AG04449 (cell line): ENCODE measurements around the gene FOXA1.

Source experiments
- CTCF ChIA-PET: fragments of 350-600 bp; formaldehyde crosslinking; extraction: SDS; loops from one replicate; lab custom pipeline; 2021; ENCODE audit warnings: antibody characterized with exemption; lab: Yijun Ruan, JAX
- POLR2A ChIA-PET: fragments of 400-600, 350-600 bp; formaldehyde crosslinking; extraction: SDS; loops from one replicate; lab custom pipeline; 2020; ENCODE audit warnings: antibody characterized with exemption, inconsistent platforms; lab: Yijun Ruan, JAX
- DNase-seq: peaks from one replicate; pipeline ENCODE4 v3.0.0-alpha.2; 2010; ENCODE audit warnings: low read depth, low spot score
- H3K4me3 ChIP-seq: 2 replicates; pipeline ENCODE4 v1.5.1; 2011; ENCODE audit warnings: low read depth, mild to moderate bottlenecking, control low read depth, low read length
- TF ChIP-seq, protein P1 (sequence below): IDR thresholded peaks from one replicate; pipeline ENCODE4 v1.5.1; 2011; ENCODE audit warnings: mild to moderate bottlenecking, moderate library complexity, low read length, control low read depth, inconsistent platforms; ENCODE audit not compliant: insufficient read depth; ENCODE audit errors: missing control alignments

FOXA1 gene

GRCh38 chr14:37584211-37585100 lies 10.6 kb downstream of the FOXA1 start:
- ChIA-PET CTCF (interaction anchor here (1.0 to 1.6 kb wide), 2 partner anchors 9 to 347 kb away, joined by 4 to 7 read pairs; no protein-coding TSS in a partner anchor), POLR2A (no interaction called here)
- no peak for DNase-seq
- no peak overlapping the region for H3K4me3 ChIP-seq
- TF ChIP-seq, protein P1, sequence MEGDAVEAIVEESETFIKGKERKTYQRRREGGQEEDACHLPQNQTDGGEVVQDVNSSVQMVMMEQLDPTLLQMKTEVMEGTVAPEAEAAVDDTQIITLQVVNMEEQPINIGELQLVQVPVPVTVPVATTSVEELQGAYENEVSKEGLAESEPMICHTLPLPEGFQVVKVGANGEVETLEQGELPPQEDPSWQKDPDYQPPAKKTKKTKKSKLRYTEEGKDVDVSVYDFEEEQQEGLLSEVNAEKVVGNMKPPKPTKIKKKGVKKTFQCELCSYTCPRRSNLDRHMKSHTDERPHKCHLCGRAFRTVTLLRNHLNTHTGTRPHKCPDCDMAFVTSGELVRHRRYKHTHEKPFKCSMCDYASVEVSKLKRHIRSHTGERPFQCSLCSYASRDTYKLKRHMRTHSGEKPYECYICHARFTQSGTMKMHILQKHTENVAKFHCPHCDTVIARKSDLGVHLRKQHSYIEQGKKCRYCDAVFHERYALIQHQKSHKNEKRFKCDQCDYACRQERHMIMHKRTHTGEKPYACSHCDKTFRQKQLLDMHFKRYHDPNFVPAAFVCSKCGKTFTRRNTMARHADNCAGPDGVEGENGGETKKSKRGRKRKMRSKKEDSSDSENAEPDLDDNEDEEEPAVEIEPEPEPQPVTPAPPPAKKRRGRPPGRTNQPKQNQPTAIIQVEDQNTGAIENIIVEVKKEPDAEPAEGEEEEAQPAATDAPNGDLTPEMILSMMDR = no peak

GRCh38 chr14:37583358-37584210 lies 11.5 kb downstream of the FOXA1 start:
- no peak overlapping the region for H3K4me3 ChIP-seq
- DNase-seq = no peak
- CTCF ChIA-PET = interaction anchor here (1.4 kb wide), 1 partner anchor 337 kb away, joined by 3 read pairs; no protein-coding TSS in a partner anchor
- TF ChIP-seq, protein P1 = no peak
- POLR2A ChIA-PET = no interaction called here

- no peak for DNase-seq
- CTCF ChIA-PET = no interaction called here
- no peak overlapping the region for H3K4me3 ChIP-seq
- TF ChIP-seq, protein P1 = no peak
- POLR2A ChIA-PET = no interaction called here
Measured at GRCh38 chr14:37580146-37580545, 14.9 kb downstream of the FOXA1 start.

- TF ChIP-seq, protein P1 = no peak
- DNase-seq = no peak
- H3K4me3 ChIP-seq = no peak overlapping the region
- ChIA-PET CTCF (no interaction called here), POLR2A (no interaction called here)
Measured at GRCh38 chr14:37579274-37579673, 15.8 kb downstream of the FOXA1 start.

DNA sequence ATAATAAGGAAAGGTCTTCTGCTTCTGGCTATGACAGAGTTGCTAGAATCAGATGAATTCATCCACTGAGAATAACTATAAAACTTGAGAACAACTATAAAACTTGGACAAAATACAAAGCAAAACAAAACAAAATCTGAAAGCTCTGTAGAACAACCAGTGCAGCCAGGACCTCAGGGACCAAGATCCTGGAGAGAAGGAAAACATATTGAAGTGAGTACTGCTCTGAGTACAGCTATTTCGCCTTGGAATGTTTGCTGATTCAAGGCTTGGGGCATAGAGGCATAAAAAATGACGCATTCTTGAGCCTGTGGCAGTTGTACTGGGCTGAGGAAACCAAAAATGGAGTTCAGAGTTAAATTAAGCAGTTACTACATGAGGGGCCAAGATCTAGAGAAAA lies 21.7 kb downstream of the FOXA1 start:
- DNase-seq = no peak
- POLR2A ChIA-PET = no interaction called here
- CTCF ChIA-PET = interaction anchor here (1.9 to 2.2 kb wide), 2 partner anchors 10 to 343 kb away, joined by 7 read pairs; no protein-coding TSS in a partner anchor
- TF ChIP-seq, protein P1 = no peak
- no peak overlapping the region for H3K4me3 ChIP-seq
